HCT116 (cell line): ENCODE measurements around the gene U2AF1.
"Not testable (repeated sequence)": the region's sequence is repeated elsewhere in the genome, so short reads cannot be mapped to it uniquely, and the experiment has no call there.

Experiments used
- ATF3 ChIP-seq: IDR thresholded peaks from 2 replicates; pipeline ENCODE4 v1.6.1; 2012
- CTCF ChIP-seq, 3 experiments: fragments of 200-600 bp in 1 of 3; sonication (generic) in 1 of 3; IDR thresholded peaks in 2 of 3; conservative IDR thresholded peaks in 1 of 3; 2 replicates each; pipeline ENCODE4 v1.5.1; 2012 to 2017; ENCODE audit warnings: low read depth in 2 of 3, low read length in 2 of 3, antibody characterized with exemption in 1 of 3, borderline replicate concordance in 1 of 3, control low read depth in 1 of 3, mild to moderate bottlenecking in 1 of 3, mixed read lengths in 1 of 3, mixed run types in 1 of 3, moderate library complexity in 1 of 3; ENCODE audit not compliant: insufficient read depth in 1 of 3
- EZH2 ChIP-seq: fragments of 200-600 bp; sonication (generic); IDR thresholded peaks from 2 replicates; pipeline ENCODE4 v1.6.1; 2017; ENCODE audit warnings: antibody characterized with exemption, mixed run types
- EZH2phosphoT487 ChIP-seq: fragments of 200-600 bp; IDR thresholded peaks from 2 replicates; pipeline ENCODE4 v1.6.1; 2018; ENCODE audit warnings: antibody characterized with exemption, borderline replicate concordance
- POLR2A ChIP-seq: IDR thresholded peaks from 2 replicates; pipeline ENCODE4 v1.7.0; 2011; ENCODE audit warnings: borderline replicate concordance; ENCODE audit not compliant: insufficient read depth, insufficient read length; ENCODE audit errors: extremely low read depth
- POLR2AphosphoS5 ChIP-seq: IDR thresholded peaks from 2 replicates; pipeline ENCODE4 v1.6.1; 2011; ENCODE audit warnings: mild to moderate bottlenecking, low read depth, low read length, moderate library complexity
- RAD21 ChIP-seq: IDR thresholded peaks from 2 replicates; pipeline ENCODE4 v1.6.1; 2012; ENCODE audit warnings: low read depth, mild to moderate bottlenecking
- REST ChIP-seq: IDR thresholded peaks from 2 replicates; pipeline ENCODE4 v1.6.1; 2012; ENCODE audit warnings: low read depth
- SIN3A ChIP-seq: IDR thresholded peaks from 2 replicates; pipeline ENCODE4 v1.6.1; 2012; ENCODE audit warnings: low read depth
- TCF7L2 ChIP-seq: IDR thresholded peaks from 2 replicates; pipeline ENCODE4 v1.7.0; 2011; ENCODE audit warnings: borderline replicate concordance, inconsistent platforms; ENCODE audit not compliant: insufficient read depth, insufficient read length; ENCODE audit errors: extremely low read depth
- YY1 ChIP-seq: IDR thresholded peaks from 2 replicates; pipeline ENCODE4 v1.6.1; 2011; ENCODE audit warnings: low read length, low read depth, moderate library complexity, mild to moderate bottlenecking; ENCODE audit not compliant: insufficient replicate concordance; ENCODE audit errors: extremely low read depth
- ZNF274 ChIP-seq: fragments of 200-500 bp; sonication (Bioruptor generic); IDR thresholded peaks from 2 replicates; pipeline ENCODE4 v1.6.1; 2014; ENCODE audit warnings: mild to moderate bottlenecking, low read depth, low read length, inconsistent platforms
- TF ChIP-seq, protein P1 (sequence below): IDR thresholded peaks from 2 replicates; pipeline ENCODE4 v1.6.1; 2012

DNA sequence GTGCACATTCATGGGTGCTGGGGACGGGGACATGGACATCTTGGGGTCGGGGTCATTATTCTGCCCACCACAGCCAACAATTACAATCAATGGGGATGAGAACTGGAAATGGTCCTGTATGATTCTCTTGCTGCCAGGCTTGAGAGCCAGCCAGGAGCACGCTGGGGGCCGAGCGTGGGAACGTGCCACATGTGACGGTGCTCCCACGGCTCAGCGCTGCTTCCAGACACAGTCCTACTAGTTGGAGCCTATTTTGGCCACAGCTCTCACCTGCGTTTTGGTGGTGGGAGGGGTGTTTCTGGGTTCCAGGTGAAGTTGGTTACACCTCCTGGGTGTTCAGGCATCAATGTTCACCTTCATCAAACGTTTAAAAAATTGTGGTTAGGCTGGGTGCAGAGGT lies 42.0 kb upstream of the U2AF1 start:
- TF ChIP-seq EZH2phosphoT487; SIN3A; CTCF (IDR thresholded peaks at IDR 0.05 in 2 of 3, conservative IDR thresholded peaks at IDR 0.05 in 1 of 3; ENCODE audit: borderline replicate concordance in 1 of 3, insufficient read depth in 1 of 3, low read depth in 2 of 3, low read length in 2 of 3); POLR2A; RAD21; YY1; ATF3; ZNF274; TCF7L2; EZH2; REST; POLR2AphosphoS5: not testable (repeated sequence)
- TF ChIP-seq, protein P1, sequence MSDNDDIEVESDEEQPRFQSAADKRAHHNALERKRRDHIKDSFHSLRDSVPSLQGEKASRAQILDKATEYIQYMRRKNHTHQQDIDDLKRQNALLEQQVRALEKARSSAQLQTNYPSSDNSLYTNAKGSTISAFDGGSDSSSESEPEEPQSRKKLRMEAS, result not testable (repeated sequence)
